Measurements from ENCODE around the gene GET4. TPM values are rescaled to one million over a fixed set of nuclear protein-coding genes. Genes with fewer than 3 reads are reported as not detected.

The GET4 gene
- polyA plus RNA-seq, 1 of the 3 experiments (the other 2 are of a cell fraction): 63.1 TPM

GRCh38 chr7:875476-876076 is 778 bp upstream of the GET4 start (continued):
- TF ChIP-seq IRF3 (IDR thresholded peaks at IDR 0.05; ENCODE audit: low read depth, low read length): no peak

- Histone ChIP-seq H3K79me2 (ENCODE audit: insufficient read depth) (peaks cover 51% of the 10 kb centered on the region), H4K20me1 (ENCODE audit: insufficient read depth) (peaks cover 40% of the 10 kb centered on the region), H3F3A (replicated peaks; ENCODE audit: insufficient read depth) (peaks cover 38% of the 10 kb centered on the region), H3K27ac (ENCODE audit: low read depth in 2 of 2, low read length in 1 of 2) (peak overlapping the region; percentile 58 to 87; a peak in 3 of 4 replicates), H3K9me3 (no peaks in the 10 kb centered on the region), H3K4me1 (ENCODE audit: control insufficient read depth in 1 of 2, insufficient read depth in 2 of 2, low read depth in 1 of 2, low read length in 1 of 2) (peaks cover 11 to 29% of the 10 kb centered on the region in 2 experiments; a peak in 2 of 4 replicates), H3K4me3 (ENCODE audit: low read depth in 2 of 2, low read length in 1 of 2) (peak overlapping the region; percentile 57 to 89), H2AFZ (ENCODE audit: low read depth) (no peak overlapping the region), H3K9ac (peak overlapping the region; percentile 86), H3K27me3 (ENCODE audit: insufficient read depth) (no peaks in the 10 kb centered on the region), H3K4me2 (peak overlapping the region; percentile 98), H3K9me2 (no peaks in the 10 kb centered on the region), H3K36me3 (replicated peaks in 1 of 2; ENCODE audit: control insufficient read depth in 1 of 2, insufficient read depth in 2 of 2, low read length in 1 of 2) (peaks cover 33 to 45% of the 10 kb centered on the region in 2 experiments)
- ChIA-PET POLR2A (interaction anchor here (0.6 to 1.4 kb wide), 5 partner anchors 24 to 725 kb away, joined by 3 to 4 read pairs (median 3); no protein-coding TSS in a partner anchor), CTCF (interaction anchor here (0.6 to 6.4 kb wide), 2 partner anchors 24 to 36 kb away, joined by 3 to 112 read pairs; no protein-coding TSS in a partner anchor)
- under 1% methylated on average over 21 of the region's 26 CpGs for WGBS (ENCODE audit: low lambda C conversion rate)
- no peak for DNase-seq
- TF ChIP-seq FOSL2 (IDR thresholded peaks at IDR 0.05; ENCODE audit: borderline replicate concordance, low read depth) (no peak), IRF3 (IDR thresholded peaks at IDR 0.05; ENCODE audit: low read depth, low read length) (no peak), FOXM1 (IDR thresholded peaks at IDR 0.05; ENCODE audit: low read depth) (no peak), ZBTB33 (IDR thresholded peaks at IDR 0.05; ENCODE audit: borderline replicate concordance, low read depth) (no peak), YY1 (IDR thresholded peaks at IDR 0.05; ENCODE audit: low read depth) (no peak), TAF1 (IDR thresholded peaks at IDR 0.05; ENCODE audit: borderline replicate concordance, low read depth, low read length) (no peak), GATA2 (CRISPR knock-in tag; IDR thresholded peaks at IDR 0.05) (no peak), POLR2AphosphoS5 (IDR thresholded peaks at IDR 0.05; ENCODE audit: low read depth, low read length) (no peak), CHD2 (IDR thresholded peaks at IDR 0.05; ENCODE audit: low read length, partially characterized antibody) (no peak), NFIC (IDR thresholded peaks at IDR 0.05; ENCODE audit: borderline replicate concordance) (no peak), NRF1 (IDR thresholded peaks at IDR 0.05; ENCODE audit: low read depth, low read length) (no peak), MXI1 (IDR thresholded peaks at IDR 0.05; ENCODE audit: low read depth, low read length) (no peak), RAD21 (IDR thresholded peaks at IDR 0.05; ENCODE audit: low read length) (no peak), EP300 (IDR thresholded peaks at IDR 0.05; ENCODE audit: borderline replicate concordance in 1 of 2, low read depth in 1 of 2, low read length in 1 of 2) (no peak), TCF12 (IDR thresholded peaks at IDR 0.05) (no peak), USF1 (IDR thresholded peaks at IDR 0.05; ENCODE audit: borderline replicate concordance, low read depth) (no peak), SMC3 (IDR thresholded peaks at IDR 0.05; ENCODE audit: low read depth, low read length) (no peak)
- TF ChIP-seq, protein P1, sequence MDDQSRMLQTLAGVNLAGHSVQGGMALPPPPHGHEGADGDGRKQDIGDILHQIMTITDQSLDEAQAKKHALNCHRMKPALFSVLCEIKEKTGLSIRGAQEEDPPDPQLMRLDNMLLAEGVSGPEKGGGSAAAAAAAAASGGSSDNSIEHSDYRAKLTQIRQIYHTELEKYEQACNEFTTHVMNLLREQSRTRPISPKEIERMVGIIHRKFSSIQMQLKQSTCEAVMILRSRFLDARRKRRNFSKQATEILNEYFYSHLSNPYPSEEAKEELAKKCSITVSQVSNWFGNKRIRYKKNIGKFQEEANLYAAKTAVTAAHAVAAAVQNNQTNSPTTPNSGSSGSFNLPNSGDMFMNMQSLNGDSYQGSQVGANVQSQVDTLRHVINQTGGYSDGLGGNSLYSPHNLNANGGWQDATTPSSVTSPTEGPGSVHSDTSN (IDR thresholded peaks at IDR 0.05): no peak
- TF ChIP-seq, protein P2, sequence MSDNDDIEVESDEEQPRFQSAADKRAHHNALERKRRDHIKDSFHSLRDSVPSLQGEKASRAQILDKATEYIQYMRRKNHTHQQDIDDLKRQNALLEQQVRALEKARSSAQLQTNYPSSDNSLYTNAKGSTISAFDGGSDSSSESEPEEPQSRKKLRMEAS (IDR thresholded peaks at IDR 0.05; ENCODE audit: low read depth): no peak
Observed at GRCh38 chr7:876972-877311, 588 bp downstream of the GET4 start.
